ENCODE data around the gene ZNF230.

ZNF230 gene

DNA sequence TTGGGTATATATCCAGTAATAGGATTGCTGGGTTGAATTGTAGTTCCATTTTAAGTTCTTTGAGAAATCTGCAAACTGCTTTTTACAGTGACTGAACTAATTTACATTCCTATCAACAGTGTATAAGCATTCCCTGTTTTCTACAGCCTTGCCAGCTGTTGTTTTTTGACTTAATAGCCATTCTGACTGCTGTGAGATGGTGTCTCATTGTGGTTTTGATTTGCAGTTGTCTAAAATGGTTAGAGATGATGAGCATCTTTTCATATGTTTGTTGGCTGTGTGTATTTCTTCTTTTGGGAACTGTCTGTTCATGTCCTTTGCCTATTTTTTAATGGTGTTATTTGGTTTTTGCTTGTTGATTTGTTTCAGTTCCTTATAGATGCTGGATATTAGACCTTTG is 18.5 kb downstream of the ZNF230 start:
- Histone ChIP-seq H4K20me1 (ENCODE audit: insufficient read depth) (no peaks in the 10 kb centered on the region), H3K4me3 (IDR thresholded peaks at IDR 0.05; ENCODE audit: insufficient read depth, low read depth, low read length) (no peak overlapping the region), H3K27me3 (ENCODE audit: insufficient read depth, low read depth) (no peaks in the 10 kb centered on the region), H3K36me3 (ENCODE audit: insufficient read depth) (no peaks in the 10 kb centered on the region), H3K27ac (no peak overlapping the region), H3K9ac (no peak overlapping the region), H3K4me1 (ENCODE audit: low read depth, poor library complexity, severe bottlenecking) (no peaks in the 10 kb centered on the region), H3K79me2 (ENCODE audit: insufficient read depth, low read depth) (no peaks in the 10 kb centered on the region), H2AFZ (ENCODE audit: low read depth) (no peak overlapping the region), H3K4me2 (no peak overlapping the region)
- TF ChIP-seq, protein P1, sequence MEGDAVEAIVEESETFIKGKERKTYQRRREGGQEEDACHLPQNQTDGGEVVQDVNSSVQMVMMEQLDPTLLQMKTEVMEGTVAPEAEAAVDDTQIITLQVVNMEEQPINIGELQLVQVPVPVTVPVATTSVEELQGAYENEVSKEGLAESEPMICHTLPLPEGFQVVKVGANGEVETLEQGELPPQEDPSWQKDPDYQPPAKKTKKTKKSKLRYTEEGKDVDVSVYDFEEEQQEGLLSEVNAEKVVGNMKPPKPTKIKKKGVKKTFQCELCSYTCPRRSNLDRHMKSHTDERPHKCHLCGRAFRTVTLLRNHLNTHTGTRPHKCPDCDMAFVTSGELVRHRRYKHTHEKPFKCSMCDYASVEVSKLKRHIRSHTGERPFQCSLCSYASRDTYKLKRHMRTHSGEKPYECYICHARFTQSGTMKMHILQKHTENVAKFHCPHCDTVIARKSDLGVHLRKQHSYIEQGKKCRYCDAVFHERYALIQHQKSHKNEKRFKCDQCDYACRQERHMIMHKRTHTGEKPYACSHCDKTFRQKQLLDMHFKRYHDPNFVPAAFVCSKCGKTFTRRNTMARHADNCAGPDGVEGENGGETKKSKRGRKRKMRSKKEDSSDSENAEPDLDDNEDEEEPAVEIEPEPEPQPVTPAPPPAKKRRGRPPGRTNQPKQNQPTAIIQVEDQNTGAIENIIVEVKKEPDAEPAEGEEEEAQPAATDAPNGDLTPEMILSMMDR (conservative IDR thresholded peaks at IDR 0.05; ENCODE audit: low read depth, low read length) = no peak

DNA sequence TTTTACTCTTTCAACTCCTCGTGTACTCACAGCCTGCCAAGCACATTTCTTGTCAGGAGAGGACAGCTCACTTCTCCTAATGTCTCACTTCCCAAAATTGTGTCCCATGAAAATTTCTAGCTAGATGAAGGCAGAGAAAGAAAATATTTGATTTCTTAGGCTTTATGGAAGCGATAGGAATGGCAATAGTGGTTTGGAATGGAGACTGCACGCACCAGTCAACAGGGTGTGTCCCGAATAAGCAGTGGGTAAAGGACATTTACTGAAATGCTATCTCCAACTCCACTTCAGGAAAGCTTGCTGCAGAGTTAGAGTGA is 22.1 kb downstream of the ZNF230 start:
- Histone ChIP-seq H3K27me3 (ENCODE audit: insufficient read depth, low read depth) (no peaks in the 10 kb centered on the region), H3K4me2 (0 out of 2 replicates have a peak overlapping the region, but pooled peaks have one; percentile 33), H4K20me1 (ENCODE audit: insufficient read depth) (no peaks in the 10 kb centered on the region), H3K9ac (no peak overlapping the region), H3K79me2 (ENCODE audit: insufficient read depth, low read depth) (no peaks in the 10 kb centered on the region), H3K27ac (no peak overlapping the region), H3K4me1 (ENCODE audit: low read depth, poor library complexity, severe bottlenecking) (no peaks in the 10 kb centered on the region), H3K4me3 (IDR thresholded peaks at IDR 0.05; ENCODE audit: insufficient read depth, low read depth, low read length) (no peak overlapping the region), H2AFZ (ENCODE audit: low read depth) (peak overlapping the region; percentile 55), H3K36me3 (ENCODE audit: insufficient read depth) (no peaks in the 10 kb centered on the region)
- TF ChIP-seq, protein P1 (conservative IDR thresholded peaks at IDR 0.05; ENCODE audit: low read depth, low read length) = no peak

DNA sequence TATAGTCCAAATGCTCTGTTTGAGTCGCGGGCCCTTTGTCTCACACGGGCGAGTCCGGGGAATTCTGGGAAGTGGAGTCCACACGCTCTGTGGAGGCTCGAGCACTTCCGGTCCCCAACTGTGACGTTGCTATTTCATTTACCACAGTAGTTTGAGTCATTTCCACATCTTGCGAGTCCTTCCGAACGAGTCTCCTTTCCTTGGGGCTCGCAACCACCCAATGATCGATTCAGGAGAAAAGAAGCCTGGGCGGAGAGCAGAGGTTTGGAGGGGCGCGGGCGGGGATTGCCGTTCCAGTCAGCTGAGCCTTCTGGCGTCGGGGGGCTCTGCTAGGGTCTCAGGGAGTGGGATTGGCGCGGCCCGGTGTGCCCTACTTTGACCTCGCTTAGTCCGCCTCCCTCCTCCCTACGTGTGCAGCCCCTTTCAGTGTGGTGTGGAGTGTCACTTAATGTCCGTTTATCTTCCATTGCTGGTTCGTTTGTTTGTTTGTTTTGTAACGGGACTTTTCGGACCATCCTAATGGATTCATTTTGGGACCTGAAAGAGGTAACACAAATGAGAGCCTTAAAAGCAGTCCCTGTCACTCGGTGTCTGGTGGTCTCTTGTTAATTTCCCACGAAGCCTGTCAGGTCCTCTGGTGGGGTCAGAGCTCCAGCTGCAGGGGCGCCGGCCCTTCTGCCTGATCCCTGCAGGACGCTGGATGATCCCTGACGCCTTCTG is 22.6 kb downstream of the ZNF230 start, which contains the start of gene ZNF222:
TSS of gene ZNF222 (plus strand) at position 163 of the 720 bp plus-strand sequence. CDS start at position 221, 58 bp downstream.
- H3K4me1 ChIP-seq (ENCODE audit: low read depth, poor library complexity, severe bottlenecking) = no peaks in the 10 kb centered on the region
- no peak within 1 kb of the TSS for H3K27ac ChIP-seq
- TF ChIP-seq, protein P1 (conservative IDR thresholded peaks at IDR 0.05; ENCODE audit: low read depth, low read length) = no peak
- H3K27me3 ChIP-seq (ENCODE audit: insufficient read depth, low read depth) = no peaks in the 10 kb centered on the region
- H3K36me3 ChIP-seq (ENCODE audit: insufficient read depth) = no peaks in the 10 kb centered on the region
- peak within 1 kb of the TSS; percentile 33; the same call in 1 of the 2 replicates for H3K4me2 ChIP-seq
- no peak within 1 kb of the TSS for H3K4me3 ChIP-seq (IDR thresholded peaks at IDR 0.05; ENCODE audit: insufficient read depth, low read depth, low read length)
- H3K9ac ChIP-seq = peak within 1 kb of the TSS; percentile 32; the same call in 1 of the 2 replicates
- H2AFZ ChIP-seq (ENCODE audit: low read depth) = peak within 1 kb of the TSS; percentile 55
- no peaks in the 10 kb centered on the region for H4K20me1 ChIP-seq (ENCODE audit: insufficient read depth)
- H3K79me2 ChIP-seq (ENCODE audit: insufficient read depth, low read depth) = no peaks in the 10 kb centered on the region

DNA sequence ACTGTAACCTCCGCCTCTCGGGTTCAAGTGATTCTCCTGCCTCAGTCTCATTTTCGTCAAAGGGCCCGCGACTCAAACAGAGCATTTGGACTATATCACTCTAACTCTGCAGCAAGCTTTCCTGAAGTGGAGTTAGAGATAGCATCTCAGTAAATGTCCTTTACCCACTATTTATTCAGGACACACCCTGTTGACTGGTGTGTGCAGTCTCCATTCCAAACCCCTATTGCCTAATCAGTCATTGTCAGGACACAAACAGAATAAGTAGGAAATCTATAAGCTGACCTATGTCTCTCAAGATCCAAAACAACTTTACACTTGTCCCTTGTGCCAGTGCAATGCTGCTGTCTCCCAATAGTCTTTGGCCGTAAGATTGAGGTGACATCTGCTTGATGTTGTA is 23.9 kb downstream of the ZNF230 start:
- no peaks in the 10 kb centered on the region for H4K20me1 ChIP-seq (ENCODE audit: insufficient read depth)
- no peak overlapping the region for H3K9ac ChIP-seq
- TF ChIP-seq, protein P1 (conservative IDR thresholded peaks at IDR 0.05; ENCODE audit: low read depth, low read length) = no peak
- no peak overlapping the region for H3K4me3 ChIP-seq (IDR thresholded peaks at IDR 0.05; ENCODE audit: insufficient read depth, low read depth, low read length)
- H3K36me3 ChIP-seq (ENCODE audit: insufficient read depth) = no peaks in the 10 kb centered on the region
- H3K79me2 ChIP-seq (ENCODE audit: insufficient read depth, low read depth) = no peaks in the 10 kb centered on the region
- no peak overlapping the region for H3K4me2 ChIP-seq
- no peaks in the 10 kb centered on the region for H3K27me3 ChIP-seq (ENCODE audit: insufficient read depth, low read depth)
- no peak overlapping the region for H3K27ac ChIP-seq
- no peak overlapping the region for H2AFZ ChIP-seq (ENCODE audit: low read depth)
- H3K4me1 ChIP-seq (ENCODE audit: low read depth, poor library complexity, severe bottlenecking) = no peaks in the 10 kb centered on the region
